Measurements from ENCODE around the gene NFKBIL1.

GRCh38 chr6:31531162-31531561 lies 16.2 kb upstream of the NFKBIL1 start:
- TF ChIP-seq CTCF (IDR thresholded peaks at IDR 0.05) (no peak), POLR2A (IDR thresholded peaks at IDR 0.05) (no peak), POLR2AphosphoS5 (IDR thresholded peaks at IDR 0.05; ENCODE audit: insufficient read depth in 1 of 2, low read depth in 1 of 2) (no peak)
